ENCODE measurements around the gene DOCK4.

GRCh38 chr7:111903797-111904196 is 302.4 kb downstream of the DOCK4 start:
- no peak for TF ChIP-seq YY1 (IDR thresholded peaks at IDR 0.05; ENCODE audit: insufficient read depth, insufficient read length)
- no peak for TF ChIP-seq SUZ12 (IDR thresholded peaks at IDR 0.05; ENCODE audit: extremely low read depth, insufficient read depth, insufficient read length)
- TF ChIP-seq ZNF274 (IDR thresholded peaks at IDR 0.05; ENCODE audit: low read depth, low read length) = no peak

Measured in NT2/D1 (cell line).